Endometrial microvascular endothelial cells (primary cell): ENCODE results near the gene PRDM16. TPM values are rescaled to one million over a fixed set of nuclear protein-coding genes. Genes with fewer than 3 reads are reported as not detected.

Experiments used
- in situ Hi-C: cut with HindIII; loops from 2 replicates; pipeline ENCODE4 v1.10.0; 2017; ENCODE audit warnings: low sequenced_read_pairs, low pct_unique_long_range_greater_than_20kb; ENCODE audit errors: inconsistent ontology term
- total RNA-seq: library from RNA; depleted of rRNA; stranded (reverse); fragments of >200 nt; gene quantifications from one replicate; pipeline ENCODE4 v1.2.3, GENCODE V29; 2015; ENCODE audit errors: inconsistent ontology term

Gene PRDM16
- total RNA-seq, 1 donor from 2014 or later = not detected

DNA sequence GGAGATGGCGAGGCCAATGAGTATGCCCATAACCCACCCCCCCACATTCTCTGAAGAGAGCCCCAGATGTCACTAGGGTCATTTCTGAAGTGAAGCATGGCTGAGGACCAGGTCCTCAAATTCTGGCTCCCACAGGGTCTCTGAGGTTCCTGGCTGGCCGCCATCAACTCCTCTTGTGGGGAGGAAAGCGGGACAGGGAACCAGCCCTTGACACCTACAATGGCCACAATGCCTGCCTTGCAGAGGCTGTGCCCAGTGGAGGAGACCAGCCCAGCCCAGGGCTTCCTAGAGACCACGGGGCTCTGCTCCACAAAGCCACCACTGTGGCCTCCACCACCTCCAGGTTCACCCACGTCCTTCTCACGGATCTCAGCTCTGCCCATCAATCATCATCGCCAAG is 265.4 kb downstream of the PRDM16 start:
- in situ Hi-C loops = no loop called here

DNA sequence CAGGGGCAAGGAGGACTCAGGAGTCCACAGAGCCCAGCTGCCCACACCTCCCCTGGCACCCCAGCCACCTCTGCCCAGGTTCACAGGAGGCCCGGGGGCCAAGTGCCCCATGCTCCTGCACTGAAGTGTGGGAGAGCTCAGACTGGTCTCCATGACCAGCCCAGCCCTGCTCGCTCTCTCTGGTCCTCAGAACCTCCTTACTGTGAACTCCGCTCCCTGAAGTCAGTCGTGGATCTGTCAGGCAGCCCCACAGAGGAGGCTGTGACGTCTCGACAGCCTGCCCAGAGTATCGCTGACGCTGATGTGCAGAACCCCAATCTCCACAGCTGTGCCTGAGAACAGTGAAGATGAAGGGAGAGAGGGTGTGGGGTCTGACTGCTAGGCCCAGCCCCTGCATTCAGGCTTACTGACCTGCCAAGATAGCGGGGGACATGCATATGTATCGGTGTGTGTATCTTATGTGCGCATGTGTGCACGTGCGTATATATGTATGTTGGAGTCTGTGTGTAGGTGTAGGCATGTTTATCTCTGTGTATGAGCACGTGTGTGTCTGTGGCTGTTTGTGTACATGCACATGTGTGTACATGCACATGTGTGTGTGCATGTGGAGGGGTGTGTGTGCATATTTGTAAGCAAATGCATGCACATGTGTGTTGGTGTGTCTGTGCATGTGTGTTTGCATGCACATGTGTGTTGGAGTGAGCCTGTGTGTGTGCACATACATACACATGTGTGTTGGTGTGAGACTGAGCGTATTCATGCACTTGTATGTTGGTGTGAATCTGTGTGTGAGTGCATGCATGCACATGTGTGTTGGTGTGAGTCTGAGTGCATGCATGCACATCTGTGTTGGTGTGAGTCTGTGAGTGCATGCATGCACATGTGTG is 267.0 kb downstream of the PRDM16 start:
- in situ Hi-C loops = no loop called here

DNA sequence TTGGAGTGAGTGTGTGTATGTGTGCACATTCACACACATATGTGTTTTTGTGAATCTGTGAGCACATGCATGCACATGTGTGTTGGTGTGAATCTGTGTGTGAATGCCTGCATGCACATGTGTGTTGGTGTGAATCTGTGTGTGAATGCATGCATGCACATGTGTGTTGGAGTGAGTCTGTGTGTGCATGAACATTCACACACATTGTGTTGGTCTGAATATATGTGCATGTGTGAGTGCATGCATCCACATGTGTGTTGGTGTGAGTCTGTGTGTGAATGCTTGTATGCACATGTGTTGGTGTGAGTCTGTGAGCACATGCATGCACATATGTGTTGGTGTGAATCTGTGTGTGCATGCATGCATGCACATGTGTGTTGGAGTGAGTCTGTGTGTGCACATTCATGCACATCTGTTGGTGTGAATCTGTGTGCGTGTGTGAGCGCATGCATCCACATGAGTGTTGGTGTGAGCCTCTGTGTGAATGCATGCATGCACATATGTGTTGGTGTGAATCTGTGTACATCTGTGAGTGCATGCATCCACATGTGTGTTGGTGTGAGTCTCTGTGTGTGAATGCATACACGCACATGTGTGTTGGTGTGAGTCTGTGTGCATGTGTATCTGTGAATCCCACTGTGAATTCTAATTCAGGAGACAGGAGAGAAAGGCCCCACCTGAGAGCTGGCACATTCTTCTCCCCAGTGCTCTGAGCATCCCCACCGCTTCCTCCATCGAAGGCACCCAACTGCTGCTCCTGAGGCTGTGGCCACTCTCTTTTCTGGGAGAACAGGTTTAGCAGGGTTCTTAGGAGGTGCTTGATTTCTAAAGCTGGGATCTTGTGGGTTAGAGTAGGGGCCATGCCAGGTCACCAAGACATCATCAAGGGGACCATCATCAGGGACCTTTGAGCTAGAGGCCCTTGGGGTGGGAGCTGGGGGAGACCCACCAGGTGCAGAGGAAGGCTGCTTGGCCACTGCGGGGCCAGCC is 267.9 kb downstream of the PRDM16 start:
- in situ Hi-C loops = no loop called here

DNA sequence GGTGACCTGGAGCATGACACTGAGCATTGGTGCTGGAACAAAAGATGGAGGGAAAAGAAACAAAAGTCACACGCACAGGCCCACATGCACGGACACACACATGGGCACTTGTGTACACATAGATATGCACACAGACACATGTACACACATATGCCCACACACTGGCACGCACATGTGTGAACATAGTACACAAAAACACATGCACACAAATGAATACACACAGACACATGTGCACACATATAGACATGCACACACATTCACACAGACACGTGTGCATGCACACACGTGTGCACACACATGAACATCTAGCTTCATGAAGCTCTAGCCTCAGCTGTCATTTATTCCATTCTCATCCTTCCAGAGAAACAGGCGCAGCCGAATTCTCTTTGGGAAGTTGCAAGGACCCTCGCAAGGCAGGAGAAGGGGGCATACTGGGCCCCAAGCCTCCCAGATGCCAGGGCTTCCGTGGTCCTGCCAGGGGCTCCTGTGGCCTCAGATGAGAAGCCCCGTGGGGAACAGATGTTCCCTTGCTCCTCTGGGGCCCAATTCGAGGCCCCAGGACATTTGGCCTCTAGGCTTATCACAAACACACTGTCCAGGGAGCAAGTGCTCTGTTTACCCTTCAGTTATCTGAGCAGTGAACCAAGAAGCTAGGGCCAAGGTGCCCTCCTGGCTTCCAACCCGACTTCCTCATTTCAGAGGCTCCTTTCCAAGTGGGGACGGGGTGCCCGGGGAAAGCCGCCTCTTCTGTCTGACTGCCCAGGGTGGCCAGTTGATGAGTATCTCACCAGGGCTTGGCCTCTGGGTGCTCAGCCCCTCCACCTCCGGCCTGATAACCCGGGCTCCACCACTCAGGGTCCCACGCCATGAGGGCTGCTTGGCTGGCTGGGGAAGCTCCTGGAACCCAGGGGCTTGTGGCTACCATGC is 269.1 kb downstream of the PRDM16 start:
- in situ Hi-C loops = no loop called here

DNA sequence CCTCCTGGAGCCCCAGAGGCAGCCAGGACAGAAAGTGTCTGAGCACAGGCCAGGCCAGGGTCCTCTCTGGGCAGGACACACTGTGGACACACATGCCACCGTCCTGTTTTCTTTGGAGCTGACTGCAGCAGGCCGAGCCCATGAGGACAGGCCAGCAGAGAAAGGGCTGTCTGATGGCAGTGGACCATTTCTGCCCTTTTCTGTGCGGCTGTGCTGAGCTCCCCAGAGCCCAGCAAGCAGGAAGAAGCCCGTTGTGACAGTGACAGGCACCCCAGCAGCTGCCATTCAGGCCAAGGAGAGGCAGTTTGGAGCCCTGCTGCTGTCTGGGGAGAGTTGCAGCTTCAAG is 269.7 kb downstream of the PRDM16 start:
- in situ Hi-C loops = no loop called here

DNA sequence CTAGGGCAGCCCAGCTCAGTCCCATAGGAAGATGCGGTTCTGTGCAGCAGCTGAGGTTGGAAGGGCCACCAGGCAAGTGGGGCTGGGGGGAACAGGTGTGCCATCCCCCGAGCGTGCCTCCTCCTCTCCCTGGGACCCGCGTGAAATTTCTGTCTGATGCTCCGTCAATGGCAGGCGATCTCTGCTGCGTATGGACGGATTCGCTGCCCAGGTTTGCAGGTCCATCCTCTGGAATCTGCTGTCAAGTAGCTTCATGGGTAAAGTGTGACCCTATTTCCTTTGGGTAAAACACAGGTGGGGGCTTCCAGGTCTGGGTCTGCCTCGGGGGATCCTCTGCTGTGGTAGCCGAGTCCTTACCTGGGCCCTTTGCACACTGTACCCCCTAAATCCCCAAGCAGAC is 270.9 kb downstream of the PRDM16 start:
- in situ Hi-C loops = no loop called here

DNA sequence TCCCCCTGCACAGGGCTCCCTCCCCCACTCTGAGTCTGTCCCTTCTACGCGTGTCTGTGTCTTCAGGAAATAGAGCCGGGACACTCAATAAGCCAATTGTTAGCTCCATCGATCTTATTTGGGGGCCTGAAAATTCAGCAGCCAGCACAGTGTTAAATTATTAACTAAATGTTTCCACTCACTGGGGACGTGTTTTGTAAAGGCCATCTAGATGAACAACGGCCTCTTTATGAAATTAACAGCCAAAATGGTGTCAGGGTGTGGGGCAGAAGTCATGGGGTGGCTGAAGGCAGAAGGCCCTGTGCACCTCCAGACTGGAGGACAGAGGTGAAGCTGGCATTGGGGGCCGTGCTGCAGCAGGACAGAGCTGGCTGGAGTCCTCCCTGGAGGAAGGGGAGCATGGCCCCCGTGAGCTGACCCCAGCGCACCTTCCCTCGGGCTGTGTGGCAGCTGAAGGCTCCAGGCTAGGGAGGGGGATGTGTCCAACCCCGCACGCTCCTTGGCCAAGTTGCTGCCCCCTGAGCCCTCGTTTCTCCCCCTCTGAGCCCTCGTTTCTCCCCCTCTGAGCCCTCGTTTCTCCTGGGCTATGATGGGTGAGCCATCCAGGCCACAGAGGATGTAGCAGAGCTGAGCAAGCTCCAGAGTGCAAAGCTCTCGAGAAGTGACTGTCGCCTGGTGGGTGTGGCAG is 271.7 kb downstream of the PRDM16 start:
- in situ Hi-C loops = no loop called here

DNA sequence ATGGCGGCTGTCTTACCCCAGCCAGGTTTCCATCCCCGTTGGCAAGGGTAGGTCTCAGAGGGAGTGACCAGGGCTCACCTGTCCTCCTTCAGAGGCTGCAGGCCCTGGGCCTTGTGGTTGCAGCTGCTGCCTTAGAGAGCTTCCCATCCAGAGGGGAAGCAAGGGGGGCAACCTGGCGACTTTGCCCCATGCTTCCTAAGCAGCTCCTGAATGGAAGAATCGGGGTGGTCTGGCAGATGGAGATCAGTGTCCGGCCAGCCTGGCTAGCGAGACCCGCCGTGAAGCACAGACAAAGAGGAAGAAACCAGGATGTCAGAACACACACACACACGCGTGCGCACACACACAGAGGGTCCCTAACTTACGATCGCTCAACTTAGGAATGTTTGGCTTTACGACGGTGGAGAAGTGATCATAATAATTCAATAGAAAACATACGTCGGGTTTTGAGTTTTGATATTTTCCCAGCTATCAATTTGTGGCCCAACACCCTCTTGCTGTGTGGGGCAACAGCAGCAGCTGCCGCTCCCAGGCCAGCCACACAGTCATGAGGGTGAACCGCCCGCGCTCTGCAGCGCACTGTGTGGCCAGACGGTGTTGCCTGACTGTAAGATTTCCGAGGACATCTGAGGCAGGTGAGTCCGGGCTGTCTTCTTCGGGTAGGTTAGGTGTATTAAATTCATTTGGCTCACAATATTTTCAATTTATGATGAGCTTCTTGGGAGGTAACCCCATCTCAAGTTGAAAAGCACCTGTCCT is 272.4 kb downstream of the PRDM16 start:
- in situ Hi-C loops = no loop called here

DNA sequence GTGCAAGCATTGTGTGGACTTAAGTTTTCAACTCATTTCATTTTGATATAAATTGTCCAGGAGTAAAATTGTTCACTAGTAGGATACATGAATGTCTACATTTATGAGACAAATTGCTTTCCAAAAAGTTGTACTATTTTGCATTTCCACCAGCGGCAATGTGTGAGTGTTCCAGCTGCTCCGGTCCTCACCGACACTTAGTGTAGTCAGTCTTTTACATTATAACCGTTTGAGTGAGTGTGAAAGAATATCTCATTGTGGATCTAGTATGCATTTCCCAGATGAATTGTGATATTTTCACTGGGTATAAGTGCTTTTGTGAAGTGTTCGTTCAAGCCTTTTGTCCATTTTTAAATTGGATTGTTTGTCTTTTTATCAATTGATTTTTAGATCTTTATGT is 274.0 kb downstream of the PRDM16 start:
- in situ Hi-C loops = no loop called here

DNA sequence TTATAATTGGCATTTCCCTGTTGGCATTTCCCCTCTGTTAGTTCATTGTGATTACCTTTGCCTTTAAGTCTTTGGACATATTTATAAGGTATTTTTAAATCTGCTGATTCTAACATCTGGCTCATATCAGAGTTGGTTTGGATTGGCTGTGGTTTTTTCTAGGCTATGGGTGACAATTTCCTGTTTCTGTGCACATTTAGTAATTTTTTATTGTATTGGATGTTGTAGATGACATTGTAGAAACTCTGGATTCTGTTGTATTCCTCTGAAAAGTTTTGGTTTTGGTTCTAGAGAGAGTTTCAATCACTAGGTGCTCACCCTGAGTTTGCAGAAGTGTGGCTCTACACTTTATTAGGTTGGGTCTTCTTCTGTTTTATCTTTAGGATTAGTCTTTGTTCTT is 275.4 kb downstream of the PRDM16 start:
- in situ Hi-C loops = no loop called here

DNA sequence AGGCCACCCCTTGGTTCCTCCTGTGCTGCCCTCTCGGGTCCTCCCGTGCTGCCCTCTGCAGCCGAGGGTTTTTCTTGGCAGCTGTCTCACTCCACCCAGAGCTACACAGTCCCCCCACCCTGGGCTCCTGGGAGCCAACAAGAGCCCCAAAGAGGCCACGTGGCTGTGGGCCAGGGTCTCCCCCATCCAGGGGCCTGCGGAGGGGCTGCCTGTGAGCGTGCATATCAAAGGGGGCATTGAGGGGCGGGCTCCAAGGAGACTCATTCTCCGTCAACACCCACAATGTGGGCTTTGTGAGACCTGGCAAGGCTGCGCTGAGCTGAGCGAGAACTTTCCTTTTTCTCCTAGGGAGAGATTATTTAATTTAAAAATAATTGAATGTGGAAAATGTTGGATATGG is 276.8 kb downstream of the PRDM16 start:
- in situ Hi-C loops = no loop called here

DNA sequence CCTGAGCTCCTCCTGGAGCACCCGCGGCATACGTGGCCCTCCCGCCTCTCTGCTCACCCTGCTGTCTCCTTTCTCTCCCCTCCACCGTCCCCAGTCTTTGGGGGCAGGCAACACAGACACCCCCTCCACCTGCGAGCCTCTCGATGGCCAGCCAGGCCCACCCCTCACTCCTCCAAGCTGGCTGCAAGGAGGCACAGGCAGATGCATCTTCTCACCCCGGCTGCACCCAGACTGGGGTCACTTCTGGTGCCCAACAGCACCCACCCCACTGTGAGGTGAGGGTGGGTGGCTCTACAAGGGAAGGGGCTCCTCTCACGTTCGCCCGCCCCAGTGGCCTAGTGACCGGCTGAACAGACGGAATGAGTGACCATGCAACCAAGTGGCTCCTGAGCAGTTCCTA is 277.5 kb downstream of the PRDM16 start:
- in situ Hi-C loops = no loop called here

DNA sequence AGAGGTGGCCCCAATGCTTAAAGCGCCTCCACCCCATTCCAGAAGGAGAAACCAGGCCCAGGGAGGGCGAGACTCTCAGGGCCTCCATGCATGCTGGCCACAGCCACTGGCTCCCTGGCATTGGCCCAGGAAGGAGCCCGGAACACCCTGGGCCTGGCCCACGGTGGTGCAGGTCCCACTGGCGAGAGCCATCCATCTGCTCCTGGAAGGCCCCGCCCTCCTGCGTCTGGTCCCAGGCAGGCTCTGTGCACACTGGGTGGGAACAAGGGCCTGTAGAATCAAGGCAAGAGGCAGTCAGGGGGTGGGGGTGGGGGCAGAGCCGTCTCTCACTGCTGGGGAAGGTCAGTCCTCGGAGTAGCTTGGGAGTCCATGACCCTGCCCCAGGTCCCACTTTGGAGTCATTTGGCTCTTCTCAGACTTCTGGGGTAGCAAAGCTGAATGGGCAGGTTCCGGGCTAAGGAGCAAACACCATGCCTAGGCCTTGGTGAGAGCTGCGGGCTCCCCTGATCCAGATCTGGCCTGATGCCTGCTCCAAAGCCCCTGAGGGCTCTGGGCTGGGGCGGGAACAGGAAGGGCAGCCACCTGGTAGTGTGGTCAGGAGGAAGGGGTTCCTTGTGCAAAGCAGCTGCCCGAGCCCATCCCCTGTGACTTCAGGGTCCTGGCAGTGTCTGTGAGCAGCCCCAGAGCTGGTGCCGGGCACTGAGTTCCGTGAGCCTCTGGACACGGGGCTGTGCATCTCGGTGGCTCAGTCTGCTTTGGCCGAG is 278.4 kb downstream of the PRDM16 start:
- in situ Hi-C loops = no loop called here

DNA sequence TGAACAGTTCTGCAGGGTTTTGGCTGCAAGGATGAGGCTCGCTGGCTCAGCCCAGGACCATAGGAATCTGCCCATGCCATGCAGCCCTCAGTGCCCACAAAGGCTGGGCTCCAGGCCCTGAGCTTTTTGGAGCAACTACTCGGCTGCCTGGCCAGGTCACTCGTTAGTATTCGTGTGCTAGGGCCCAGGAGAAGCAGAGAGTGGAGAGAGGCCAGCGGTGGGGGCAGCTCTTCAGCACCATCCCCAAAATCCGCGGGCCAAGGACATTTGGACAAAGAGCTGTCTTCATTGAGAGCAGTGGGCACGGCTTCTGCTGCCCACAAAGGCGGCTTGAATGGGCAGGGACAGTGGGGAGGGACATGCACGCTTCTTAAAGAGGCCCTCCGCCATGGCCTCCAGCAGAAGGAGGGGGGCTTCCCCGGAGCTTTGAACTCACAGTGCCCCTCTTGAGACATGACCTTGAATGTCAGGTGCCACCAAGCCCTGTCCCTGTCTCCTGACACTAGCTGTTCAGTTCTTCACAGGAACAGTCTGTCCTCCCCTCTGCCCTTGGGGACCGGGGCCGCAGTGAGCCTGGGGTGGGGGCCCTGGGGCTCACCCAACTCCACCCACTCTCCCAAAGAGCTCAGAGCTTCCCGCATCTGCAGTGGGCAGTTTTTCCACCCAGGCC is 279.3 kb downstream of the PRDM16 start:
- in situ Hi-C loops = no loop called here

DNA sequence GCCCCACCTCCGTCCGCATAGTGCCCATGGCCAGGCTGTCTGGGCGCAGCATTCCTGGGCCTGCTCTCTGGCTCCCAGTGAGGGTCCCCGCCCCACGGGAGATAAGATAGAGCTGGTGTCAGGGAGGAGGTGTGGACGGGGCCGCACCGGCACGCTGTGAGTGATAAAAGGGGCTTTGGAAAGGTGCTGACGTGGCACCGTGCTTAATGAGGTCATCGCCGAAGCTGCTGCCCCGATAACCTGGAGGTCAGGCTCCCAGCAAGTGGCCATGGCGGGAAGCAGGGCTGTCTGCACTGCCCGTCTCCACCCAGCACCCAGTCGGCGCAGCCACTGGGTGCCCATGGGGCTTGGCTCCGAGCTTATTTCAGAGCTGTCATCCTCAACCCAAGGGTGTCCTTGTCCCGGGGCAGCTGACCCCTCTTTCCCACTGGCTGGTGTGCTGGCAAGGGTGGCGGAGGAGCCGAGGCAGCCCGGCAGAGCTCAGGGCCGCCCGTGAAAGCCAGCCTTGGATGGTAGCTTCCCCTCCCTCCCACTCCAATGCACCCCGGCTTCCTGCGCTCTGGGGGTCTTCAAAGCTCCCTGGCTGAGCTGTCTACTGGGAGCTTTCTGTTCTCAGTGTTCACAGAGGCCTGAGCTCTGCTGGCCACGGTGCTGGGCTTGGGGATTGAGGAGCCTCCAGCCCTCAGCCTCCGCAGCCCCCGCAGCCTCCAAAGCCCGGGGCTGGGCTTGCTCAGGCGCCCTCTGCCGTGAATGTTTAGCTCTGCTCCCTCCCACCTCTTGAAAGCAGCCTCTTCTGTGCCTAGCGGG is 280.4 kb downstream of the PRDM16 start:
- in situ Hi-C loops = no loop called here

DNA sequence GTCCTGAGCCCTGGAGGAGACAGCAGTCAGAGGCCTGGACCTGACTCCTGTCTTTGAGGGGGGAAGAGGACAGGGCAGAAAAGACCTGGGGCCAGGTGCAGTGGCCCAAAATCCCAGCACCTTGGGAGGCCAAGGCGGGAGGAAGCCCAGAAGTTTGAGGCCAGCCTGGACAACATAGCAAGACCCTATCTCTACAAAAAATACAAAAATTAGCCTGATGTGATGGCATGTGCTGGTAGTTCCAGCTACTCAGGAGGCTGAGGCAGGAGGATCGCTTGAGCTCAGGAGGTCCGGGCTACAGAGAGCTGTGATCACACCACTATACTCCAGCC is 280.9 kb downstream of the PRDM16 start:
- in situ Hi-C loops = no loop called here
